Upper lobe of left lung (tissue), 4 donors: Measurements from ENCODE around the gene SRD5A1.

ENCODE experiments used
- CTCF ChIP-seq, 6 experiments: fragments of 450-650 bp in 4 of 6; fragments of 200-600 bp in 2 of 6; sonication (generic) in 2 of 6; IDR thresholded peaks; one replicate each; pipeline ENCODE4 v1.5.1; 2016 to 2019; ENCODE audit warnings: antibody characterized with exemption in 6 of 6
- POLR2A ChIP-seq, 4 donors: fragments of 450-650 bp; IDR thresholded peaks; one replicate each; pipeline ENCODE4 v1.5.1; 2016 to 2017; ENCODE audit warnings: antibody characterized with exemption in 4 of 4, mild to moderate bottlenecking in 2 of 4
- POLR2AphosphoS5 ChIP-seq, 2 donors: sonication (generic); formaldehyde crosslinking; IDR thresholded peaks; one replicate each; pipeline ENCODE4 v1.5.1; 2017; ENCODE audit warnings: antibody characterized with exemption in 2 of 2

- no peak for TF ChIP-seq POLR2AphosphoS5 (IDR thresholded peaks at IDR 0.05)
- no peak for TF ChIP-seq CTCF (IDR thresholded peaks at IDR 0.05)
- no peak for TF ChIP-seq POLR2A (IDR thresholded peaks at IDR 0.05)
Measured at GRCh38 chr5:6623228-6623627, 10.0 kb upstream of the SRD5A1 start.
